Measurements from ENCODE around the gene KRTAP3-2.
"Not testable (repeated sequence)": the region's sequence is repeated elsewhere in the genome, so short reads cannot be mapped to it uniquely, and the experiment has no call there.

DNA sequence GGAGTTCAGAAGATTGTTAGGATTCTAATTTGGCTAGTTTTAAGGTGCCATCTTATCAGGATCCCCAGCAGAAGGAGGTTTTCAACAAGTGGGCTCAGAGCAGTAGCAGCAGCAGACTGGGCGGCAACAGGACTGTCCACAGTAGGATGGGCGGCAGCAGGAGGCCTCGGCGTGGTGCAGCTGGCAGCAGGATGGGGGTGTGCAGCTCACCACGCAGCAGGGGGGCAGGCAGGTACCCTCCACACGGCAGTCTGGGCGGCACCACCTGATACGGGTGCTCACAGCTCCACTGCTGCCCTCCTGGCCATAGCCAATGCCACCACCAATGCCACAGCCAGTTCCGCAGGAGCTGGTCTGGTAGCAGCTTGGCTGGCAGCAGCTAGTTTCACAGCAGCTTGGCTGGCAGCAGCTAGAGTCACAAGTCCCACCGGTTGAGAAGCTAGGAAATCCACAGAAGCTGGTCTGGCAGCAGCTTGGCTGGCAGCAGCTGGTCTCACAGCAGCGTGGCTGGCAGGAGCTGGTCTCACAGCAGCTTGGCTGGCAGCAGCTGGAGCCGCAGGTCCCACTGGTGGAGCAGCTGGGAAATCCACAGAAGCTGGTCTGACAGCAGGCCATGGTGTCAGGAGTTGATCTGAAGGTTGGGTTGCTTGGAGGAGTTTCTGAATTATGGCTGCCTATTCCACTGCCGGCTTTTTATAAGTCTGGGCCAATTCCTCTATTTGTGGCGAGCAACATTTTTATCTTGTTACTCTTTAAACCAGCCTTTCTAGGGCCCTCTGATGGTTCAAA, 41.3 kb upstream of the KRTAP3-2 start, which contains the start of gene KRTAP1-1:
- TF ChIP-seq CEBPB (IDR thresholded peaks at IDR 0.05; ENCODE audit: low read depth); JUND (IDR thresholded peaks at IDR 0.05); ZNF274 (IDR thresholded peaks at IDR 0.05; ENCODE audit: low read depth, low read length); EZH2phosphoT487 (IDR thresholded peaks at IDR 0.05; ENCODE audit: borderline replicate concordance); POLR2AphosphoS5 (IDR thresholded peaks at IDR 0.05; ENCODE audit: low read depth, low read length): not testable (repeated sequence)
- TF ChIP-seq, protein P1, sequence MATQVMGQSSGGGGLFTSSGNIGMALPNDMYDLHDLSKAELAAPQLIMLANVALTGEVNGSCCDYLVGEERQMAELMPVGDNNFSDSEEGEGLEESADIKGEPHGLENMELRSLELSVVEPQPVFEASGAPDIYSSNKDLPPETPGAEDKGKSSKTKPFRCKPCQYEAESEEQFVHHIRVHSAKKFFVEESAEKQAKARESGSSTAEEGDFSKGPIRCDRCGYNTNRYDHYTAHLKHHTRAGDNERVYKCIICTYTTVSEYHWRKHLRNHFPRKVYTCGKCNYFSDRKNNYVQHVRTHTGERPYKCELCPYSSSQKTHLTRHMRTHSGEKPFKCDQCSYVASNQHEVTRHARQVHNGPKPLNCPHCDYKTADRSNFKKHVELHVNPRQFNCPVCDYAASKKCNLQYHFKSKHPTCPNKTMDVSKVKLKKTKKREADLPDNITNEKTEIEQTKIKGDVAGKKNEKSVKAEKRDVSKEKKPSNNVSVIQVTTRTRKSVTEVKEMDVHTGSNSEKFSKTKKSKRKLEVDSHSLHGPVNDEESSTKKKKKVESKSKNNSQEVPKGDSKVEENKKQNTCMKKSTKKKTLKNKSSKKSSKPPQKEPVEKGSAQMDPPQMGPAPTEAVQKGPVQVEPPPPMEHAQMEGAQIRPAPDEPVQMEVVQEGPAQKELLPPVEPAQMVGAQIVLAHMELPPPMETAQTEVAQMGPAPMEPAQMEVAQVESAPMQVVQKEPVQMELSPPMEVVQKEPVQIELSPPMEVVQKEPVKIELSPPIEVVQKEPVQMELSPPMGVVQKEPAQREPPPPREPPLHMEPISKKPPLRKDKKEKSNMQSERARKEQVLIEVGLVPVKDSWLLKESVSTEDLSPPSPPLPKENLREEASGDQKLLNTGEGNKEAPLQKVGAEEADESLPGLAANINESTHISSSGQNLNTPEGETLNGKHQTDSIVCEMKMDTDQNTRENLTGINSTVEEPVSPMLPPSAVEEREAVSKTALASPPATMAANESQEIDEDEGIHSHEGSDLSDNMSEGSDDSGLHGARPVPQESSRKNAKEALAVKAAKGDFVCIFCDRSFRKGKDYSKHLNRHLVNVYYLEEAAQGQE (IDR thresholded peaks at IDR 0.05; ENCODE audit: low read depth) = not testable (repeated sequence)
- TF ChIP-seq, protein P2, sequence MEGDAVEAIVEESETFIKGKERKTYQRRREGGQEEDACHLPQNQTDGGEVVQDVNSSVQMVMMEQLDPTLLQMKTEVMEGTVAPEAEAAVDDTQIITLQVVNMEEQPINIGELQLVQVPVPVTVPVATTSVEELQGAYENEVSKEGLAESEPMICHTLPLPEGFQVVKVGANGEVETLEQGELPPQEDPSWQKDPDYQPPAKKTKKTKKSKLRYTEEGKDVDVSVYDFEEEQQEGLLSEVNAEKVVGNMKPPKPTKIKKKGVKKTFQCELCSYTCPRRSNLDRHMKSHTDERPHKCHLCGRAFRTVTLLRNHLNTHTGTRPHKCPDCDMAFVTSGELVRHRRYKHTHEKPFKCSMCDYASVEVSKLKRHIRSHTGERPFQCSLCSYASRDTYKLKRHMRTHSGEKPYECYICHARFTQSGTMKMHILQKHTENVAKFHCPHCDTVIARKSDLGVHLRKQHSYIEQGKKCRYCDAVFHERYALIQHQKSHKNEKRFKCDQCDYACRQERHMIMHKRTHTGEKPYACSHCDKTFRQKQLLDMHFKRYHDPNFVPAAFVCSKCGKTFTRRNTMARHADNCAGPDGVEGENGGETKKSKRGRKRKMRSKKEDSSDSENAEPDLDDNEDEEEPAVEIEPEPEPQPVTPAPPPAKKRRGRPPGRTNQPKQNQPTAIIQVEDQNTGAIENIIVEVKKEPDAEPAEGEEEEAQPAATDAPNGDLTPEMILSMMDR (IDR thresholded peaks at IDR 0.05 in 2 of 3, conservative IDR thresholded peaks at IDR 0.05 in 1 of 3; ENCODE audit: borderline replicate concordance in 1 of 3, insufficient read depth in 1 of 3, low read depth in 2 of 3, low read length in 2 of 3) = not testable (repeated sequence)
- peak; percentile 17; the same call in 1 of the 2 replicates for TF ChIP-seq RAD21 (IDR thresholded peaks at IDR 0.05; ENCODE audit: low read depth)

All from HCT116 (cell line).